ENCODE measurements around the gene MKI67.

MKI67 gene

DNA sequence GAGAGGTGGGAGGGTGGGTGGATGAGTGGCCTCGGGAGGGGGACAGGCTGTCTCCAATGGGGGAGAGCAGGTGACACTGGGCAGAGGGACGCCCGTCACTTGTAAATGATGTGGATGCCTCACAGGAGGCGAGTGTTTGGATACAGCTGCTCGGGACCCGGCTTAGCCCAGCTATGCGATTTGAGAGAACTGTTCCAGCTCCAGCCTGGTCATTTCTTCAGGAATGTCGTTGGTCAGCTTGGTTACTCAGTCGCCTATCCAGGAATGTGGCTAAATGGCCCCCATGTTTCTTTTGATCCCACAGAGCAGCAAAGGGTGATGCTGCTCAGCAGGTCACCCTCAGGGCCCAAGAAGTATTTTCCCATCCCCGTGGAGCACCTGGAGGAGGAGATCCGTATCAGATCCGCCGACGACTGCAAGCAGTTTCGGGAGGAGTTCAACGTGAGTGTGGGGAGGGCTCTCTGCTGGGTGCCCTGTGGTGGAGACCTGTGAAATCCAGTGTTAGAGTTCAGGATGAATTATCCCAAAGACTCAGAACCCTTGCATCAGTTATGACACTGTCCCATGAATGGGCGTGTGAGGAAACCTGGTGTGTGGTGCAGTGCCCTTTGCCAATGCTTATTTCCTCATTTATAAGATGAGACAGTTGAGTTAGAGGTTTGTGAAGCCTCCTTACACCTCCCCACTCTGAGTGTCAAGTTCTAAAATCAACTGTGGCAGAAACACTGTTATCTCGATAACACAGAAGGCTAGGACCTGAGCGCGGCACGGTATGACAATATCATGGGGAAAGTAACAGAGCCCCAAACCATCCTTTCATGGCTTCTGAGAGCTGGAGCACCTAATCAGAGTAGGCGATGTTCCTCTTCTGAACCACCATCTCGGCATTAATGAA, 76.8 kb downstream of the MKI67 start:
- no peak for DNase-seq

DNA sequence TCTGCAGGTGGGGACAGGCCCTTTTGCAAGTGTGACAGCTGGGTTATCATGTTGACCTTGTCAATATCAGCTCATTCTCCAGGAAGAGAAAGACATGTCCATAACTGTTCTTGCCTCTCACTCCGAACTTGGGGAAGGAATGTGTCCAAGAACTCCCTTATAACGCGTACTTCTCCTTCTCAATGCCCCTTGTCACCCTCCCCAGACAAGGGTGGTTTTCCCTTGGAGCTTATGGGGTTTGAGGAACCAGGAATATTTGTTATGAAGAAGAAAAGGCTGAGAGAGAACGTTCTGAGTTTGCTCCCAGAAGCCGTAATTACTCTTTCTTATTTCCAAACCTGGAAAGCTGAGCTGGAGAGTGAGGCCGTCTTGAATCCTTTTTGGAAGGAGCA, 77.4 kb downstream of the MKI67 start:
- DNase-seq, result no peak

DNA sequence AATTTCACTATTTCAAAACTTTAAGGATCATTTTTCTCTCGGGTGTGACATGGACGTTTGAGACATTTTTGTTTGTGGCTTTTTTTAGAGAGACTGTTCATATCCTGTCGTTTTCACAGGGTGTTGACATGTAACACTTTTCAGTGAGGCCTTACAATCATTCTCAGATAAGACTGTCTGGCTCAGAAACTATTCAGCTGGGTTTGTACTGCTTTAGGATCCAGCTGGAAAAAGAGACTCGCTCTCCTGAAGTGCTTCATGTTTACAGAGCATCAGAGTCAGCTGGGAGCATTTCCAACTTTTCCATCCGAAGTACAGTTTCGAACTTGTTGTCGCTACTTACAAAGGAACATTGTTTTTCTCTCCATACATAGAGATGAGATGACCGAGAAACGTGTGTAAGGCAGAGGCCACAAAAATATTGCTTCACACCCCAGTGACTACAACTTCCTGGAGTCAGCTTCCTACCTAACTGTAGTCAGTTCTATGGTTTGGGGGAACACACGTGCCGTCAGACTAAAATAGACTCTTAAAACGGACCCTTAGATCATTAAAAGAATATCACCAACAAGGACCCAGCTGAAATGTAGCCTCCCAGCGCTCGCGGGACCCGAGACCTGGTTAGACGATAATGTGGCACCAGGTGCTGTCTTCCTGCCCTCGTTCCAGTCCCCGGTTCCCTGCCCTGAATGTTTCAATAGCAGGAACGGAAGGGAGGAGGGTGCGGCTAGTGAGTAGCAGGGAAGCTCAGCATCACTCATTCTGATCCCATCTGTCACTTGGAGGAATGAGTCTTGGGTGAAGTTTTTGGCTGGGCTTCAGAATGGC, 78.0 kb downstream of the MKI67 start:
- DNase-seq, result peak; percentile 61

DNA sequence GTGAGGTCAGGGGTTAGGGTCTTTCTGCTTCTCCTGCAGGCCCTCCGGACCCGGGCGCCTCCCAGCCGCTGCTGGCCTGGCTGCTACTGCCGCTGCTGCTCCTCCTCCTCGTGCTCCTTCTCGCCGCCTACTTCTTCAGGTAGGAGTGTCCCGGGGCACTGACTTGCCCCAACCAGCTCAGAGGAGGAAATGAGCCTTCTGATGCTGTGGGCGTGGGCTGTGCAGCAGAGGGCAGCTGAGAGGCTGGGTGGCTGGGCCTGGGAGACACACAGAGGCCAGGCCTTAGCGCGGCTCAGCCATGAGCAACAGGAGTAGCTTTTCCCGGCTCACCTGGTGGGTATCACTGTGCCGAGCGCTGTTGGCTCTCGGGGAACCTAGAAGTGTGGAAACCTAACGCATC, 78.9 kb downstream of the MKI67 start:
- DNase-seq, result peak; percentile 89

DNA sequence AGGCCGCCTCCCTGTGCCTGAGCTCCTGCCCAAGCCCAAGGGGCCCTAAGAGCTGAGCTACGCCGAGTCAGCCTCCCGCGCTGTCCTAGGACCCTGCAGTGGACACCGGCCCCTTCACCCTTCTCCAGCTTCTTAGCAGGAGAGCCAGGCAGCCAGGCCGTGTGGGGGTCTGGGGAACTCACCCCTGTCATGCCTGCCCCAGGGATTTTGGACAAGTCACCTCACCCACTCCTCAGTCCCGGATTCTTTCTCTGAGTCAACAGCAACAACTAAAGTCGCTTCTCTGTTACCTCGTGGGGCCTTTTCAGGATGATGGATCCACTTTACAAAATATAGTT, 79.3 kb downstream of the MKI67 start:
- DNase-seq, result no peak
